ENCODE measurements around the gene LIFR. TPM values are rescaled to one million over a fixed set of nuclear protein-coding genes. Genes with fewer than 3 reads are reported as not detected.

LIFR gene
- total RNA-seq, 1 experiment from 2014 or later, result 91.3 TPM

DNA sequence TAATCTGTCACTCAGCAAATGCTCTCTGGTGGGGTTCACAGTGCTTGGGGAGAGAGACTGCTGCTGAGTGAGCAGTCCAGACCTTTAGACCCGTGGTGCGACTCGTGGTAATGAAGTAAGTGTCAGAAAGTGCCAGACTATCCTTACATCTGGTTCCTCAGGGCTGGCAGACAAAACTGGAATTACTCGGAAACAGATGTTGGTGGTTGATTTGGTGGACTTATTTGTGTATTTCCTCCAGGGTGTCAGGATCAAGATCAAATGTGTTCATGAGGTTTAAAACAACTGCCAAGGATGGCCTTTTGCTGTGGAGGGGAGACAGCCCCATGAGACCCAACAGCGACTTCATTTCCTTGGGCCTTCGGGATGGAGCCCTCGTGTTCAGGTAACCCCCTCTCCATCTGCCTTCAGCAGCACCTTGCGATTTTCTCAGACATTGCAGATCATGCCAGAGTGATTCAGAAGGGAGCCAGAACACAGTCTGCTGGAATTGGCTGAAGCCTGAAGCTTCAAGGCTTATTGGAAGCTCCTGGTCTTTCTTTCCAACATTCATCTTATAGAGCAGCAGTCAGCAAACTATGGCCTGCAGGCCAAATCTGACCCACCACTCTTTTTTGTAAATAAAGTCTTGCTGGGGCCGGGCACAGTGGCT lies 105.2 kb downstream of the LIFR start:
- POLR2A ChIA-PET, result no interaction called here
- CTCF ChIA-PET, result interaction anchor here (1.4 kb wide), 1 partner anchor 9 kb away, joined by 3 read pairs; no protein-coding TSS in a partner anchor
- TF ChIP-seq POLR2AphosphoS5 (IDR thresholded peaks at IDR 0.05; ENCODE audit: low read depth, low read length), result no peak
- TF ChIP-seq, protein P1, sequence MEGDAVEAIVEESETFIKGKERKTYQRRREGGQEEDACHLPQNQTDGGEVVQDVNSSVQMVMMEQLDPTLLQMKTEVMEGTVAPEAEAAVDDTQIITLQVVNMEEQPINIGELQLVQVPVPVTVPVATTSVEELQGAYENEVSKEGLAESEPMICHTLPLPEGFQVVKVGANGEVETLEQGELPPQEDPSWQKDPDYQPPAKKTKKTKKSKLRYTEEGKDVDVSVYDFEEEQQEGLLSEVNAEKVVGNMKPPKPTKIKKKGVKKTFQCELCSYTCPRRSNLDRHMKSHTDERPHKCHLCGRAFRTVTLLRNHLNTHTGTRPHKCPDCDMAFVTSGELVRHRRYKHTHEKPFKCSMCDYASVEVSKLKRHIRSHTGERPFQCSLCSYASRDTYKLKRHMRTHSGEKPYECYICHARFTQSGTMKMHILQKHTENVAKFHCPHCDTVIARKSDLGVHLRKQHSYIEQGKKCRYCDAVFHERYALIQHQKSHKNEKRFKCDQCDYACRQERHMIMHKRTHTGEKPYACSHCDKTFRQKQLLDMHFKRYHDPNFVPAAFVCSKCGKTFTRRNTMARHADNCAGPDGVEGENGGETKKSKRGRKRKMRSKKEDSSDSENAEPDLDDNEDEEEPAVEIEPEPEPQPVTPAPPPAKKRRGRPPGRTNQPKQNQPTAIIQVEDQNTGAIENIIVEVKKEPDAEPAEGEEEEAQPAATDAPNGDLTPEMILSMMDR (IDR thresholded peaks at IDR 0.05), result no peak
- no peak for TF ChIP-seq TCF7L2 (IDR thresholded peaks at IDR 0.05; ENCODE audit: low read depth, low read length)
- TF ChIP-seq SIN3A (IDR thresholded peaks at IDR 0.05; ENCODE audit: borderline replicate concordance, insufficient read depth, low read depth, low read length), result no peak
- TF ChIP-seq, protein P2, sequence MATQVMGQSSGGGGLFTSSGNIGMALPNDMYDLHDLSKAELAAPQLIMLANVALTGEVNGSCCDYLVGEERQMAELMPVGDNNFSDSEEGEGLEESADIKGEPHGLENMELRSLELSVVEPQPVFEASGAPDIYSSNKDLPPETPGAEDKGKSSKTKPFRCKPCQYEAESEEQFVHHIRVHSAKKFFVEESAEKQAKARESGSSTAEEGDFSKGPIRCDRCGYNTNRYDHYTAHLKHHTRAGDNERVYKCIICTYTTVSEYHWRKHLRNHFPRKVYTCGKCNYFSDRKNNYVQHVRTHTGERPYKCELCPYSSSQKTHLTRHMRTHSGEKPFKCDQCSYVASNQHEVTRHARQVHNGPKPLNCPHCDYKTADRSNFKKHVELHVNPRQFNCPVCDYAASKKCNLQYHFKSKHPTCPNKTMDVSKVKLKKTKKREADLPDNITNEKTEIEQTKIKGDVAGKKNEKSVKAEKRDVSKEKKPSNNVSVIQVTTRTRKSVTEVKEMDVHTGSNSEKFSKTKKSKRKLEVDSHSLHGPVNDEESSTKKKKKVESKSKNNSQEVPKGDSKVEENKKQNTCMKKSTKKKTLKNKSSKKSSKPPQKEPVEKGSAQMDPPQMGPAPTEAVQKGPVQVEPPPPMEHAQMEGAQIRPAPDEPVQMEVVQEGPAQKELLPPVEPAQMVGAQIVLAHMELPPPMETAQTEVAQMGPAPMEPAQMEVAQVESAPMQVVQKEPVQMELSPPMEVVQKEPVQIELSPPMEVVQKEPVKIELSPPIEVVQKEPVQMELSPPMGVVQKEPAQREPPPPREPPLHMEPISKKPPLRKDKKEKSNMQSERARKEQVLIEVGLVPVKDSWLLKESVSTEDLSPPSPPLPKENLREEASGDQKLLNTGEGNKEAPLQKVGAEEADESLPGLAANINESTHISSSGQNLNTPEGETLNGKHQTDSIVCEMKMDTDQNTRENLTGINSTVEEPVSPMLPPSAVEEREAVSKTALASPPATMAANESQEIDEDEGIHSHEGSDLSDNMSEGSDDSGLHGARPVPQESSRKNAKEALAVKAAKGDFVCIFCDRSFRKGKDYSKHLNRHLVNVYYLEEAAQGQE (IDR thresholded peaks at IDR 0.05; ENCODE audit: insufficient read depth in 1 of 2, low read depth in 2 of 2, low read length in 1 of 2), result no peak
- in situ Hi-C loops (cut with HindIII; ENCODE audit: low pct_unique_long_range_greater_than_20kb, low sequenced_read_pairs) (no loop called here), intact Hi-C loops (cut with micrococcal nuclease; ENCODE audit: unreplicated experiment) (no loop called here)
- Histone ChIP-seq H3K4me1 (ENCODE audit: control insufficient read depth, insufficient read depth, low read length) (0 out of 2 replicates have a peak, but pooled peaks cover 5% of the 10 kb centered on the region), H3K4me3 (ENCODE audit: low read depth in 2 of 2, low read length in 2 of 2) (no peak overlapping the region), H3K27ac (ENCODE audit: low read length) (no peak overlapping the region), H3K36me3 (ENCODE audit: control insufficient read depth, insufficient read depth, low read length) (no peaks in the 10 kb centered on the region), H3K9me3 (ENCODE audit: control insufficient read depth, insufficient read depth, low read depth, low read length) (no peaks in the 10 kb centered on the region), H3K27me3 (ENCODE audit: control insufficient read depth, insufficient read depth, low read length) (no peaks in the 10 kb centered on the region)
- ATAC-seq (no peak), DNase-seq (ENCODE audit: low read depth, low spot score) (no peak)
- BruUV-seq (replicated peaks), result no TSS peak

DNA sequence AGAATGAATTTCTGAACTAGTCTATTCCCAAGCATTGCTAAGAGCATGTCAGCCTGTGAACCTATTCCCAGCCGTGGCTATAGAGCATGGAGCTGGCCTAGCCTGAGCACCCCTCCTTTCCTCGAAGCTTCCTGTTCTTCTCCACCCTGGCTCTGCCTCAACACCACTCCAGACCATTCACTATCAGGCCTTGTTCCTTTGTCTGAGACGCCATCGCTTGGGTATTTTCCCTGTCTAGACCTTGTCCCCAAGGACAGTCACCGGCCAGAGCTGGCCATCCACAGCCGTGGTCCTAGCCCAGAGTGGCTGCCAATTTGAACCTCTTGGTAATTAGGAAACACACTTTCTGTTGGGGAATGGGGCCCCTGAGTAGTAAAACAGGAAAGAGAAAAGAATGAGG lies 105.8 kb downstream of the LIFR start:
- DNase-seq (ENCODE audit: low read depth, low spot score), result no peak
- no TSS peak for BruUV-seq (replicated peaks)
- H3K4me3 ChIP-seq (ENCODE audit: low read depth in 2 of 2, low read length in 2 of 2), result no peak overlapping the region
- no peaks in the 10 kb centered on the region for H3K9me3 ChIP-seq (ENCODE audit: control insufficient read depth, insufficient read depth, low read depth, low read length)
- TF ChIP-seq SIN3A (IDR thresholded peaks at IDR 0.05; ENCODE audit: borderline replicate concordance, insufficient read depth, low read depth, low read length), result no peak
- no peak for TF ChIP-seq TCF7L2 (IDR thresholded peaks at IDR 0.05; ENCODE audit: low read depth, low read length)
- TF ChIP-seq, protein P1 (IDR thresholded peaks at IDR 0.05), result no peak
- TF ChIP-seq, protein P2 (IDR thresholded peaks at IDR 0.05; ENCODE audit: insufficient read depth in 1 of 2, low read depth in 2 of 2, low read length in 1 of 2), result no peak
- no peak for TF ChIP-seq POLR2AphosphoS5 (IDR thresholded peaks at IDR 0.05; ENCODE audit: low read depth, low read length)
- H3K4me1 ChIP-seq (ENCODE audit: control insufficient read depth, insufficient read depth, low read length), result 0 out of 2 replicates have a peak, but pooled peaks cover 5% of the 10 kb centered on the region
- H3K27ac ChIP-seq (ENCODE audit: low read length), result no peak overlapping the region
- ATAC-seq, result no peak
- no peaks in the 10 kb centered on the region for H3K36me3 ChIP-seq (ENCODE audit: control insufficient read depth, insufficient read depth, low read length)
- CTCF ChIA-PET, result interaction anchor here (1.4 kb wide), 1 partner anchor 9 kb away, joined by 3 read pairs; no protein-coding TSS in a partner anchor
- intact Hi-C loops (cut with micrococcal nuclease; ENCODE audit: unreplicated experiment), result no loop called here
- in situ Hi-C loops (cut with HindIII; ENCODE audit: low pct_unique_long_range_greater_than_20kb, low sequenced_read_pairs), result no loop called here
- POLR2A ChIA-PET, result no interaction called here
- no peaks in the 10 kb centered on the region for H3K27me3 ChIP-seq (ENCODE audit: control insufficient read depth, insufficient read depth, low read length)
